Naive B cell (primary cell): ENCODE measurements around the gene MOSMO. TPM values are rescaled to one million over a fixed set of nuclear protein-coding genes. Genes with fewer than 3 reads are reported as not detected.

Source experiments
- ATAC-seq, 2 donors: fragments of 150-1000 bp; cut with Tn5 transposase; 2 replicates each; pipeline ENCODE4 v1.10.0; 2021; ENCODE audit warnings: low read depth in 2 of 2, mild to moderate bottlenecking in 2 of 2, moderate library complexity in 2 of 2
- DNase-seq: peaks from one replicate; pipeline ENCODE4 v3.0.0; 2022
- H3K27ac Mint-ChIP-seq, 6 donors: one replicate each; pipeline ENCODE4 v1.8.0; 2020 to 2022; ENCODE audit warnings: mild to moderate bottlenecking in 6 of 6, mixed read lengths in 6 of 6, moderate library complexity in 5 of 6, inconsistent platforms in 2 of 6
- H3K27me3 Mint-ChIP-seq, 3 donors: one replicate each; pipeline ENCODE4 v1.8.0; 2021 to 2022; ENCODE audit warnings: mixed read lengths in 3 of 3, mild to moderate bottlenecking in 1 of 3
- H3K36me3 Mint-ChIP-seq, 2 donors: one replicate each; pipeline ENCODE4 v1.8.0; 2020 to 2022; ENCODE audit warnings: mixed read lengths in 2 of 2, inconsistent platforms in 1 of 2, mild to moderate bottlenecking in 1 of 2
- H3K4me1 Mint-ChIP-seq, 3 donors: one replicate each; pipeline ENCODE4 v1.8.0; 2020 to 2022; ENCODE audit warnings: mixed read lengths in 3 of 3, inconsistent platforms in 1 of 3, mild to moderate bottlenecking in 1 of 3, moderate library complexity in 1 of 3
- H3K4me3 Mint-ChIP-seq, 8 donors: one replicate each; pipeline ENCODE4 v1.8.0; 2020 to 2022; ENCODE audit warnings: mild to moderate bottlenecking in 8 of 8, mixed read lengths in 8 of 8, moderate library complexity in 8 of 8, inconsistent platforms in 2 of 8
- H3K9me3 Mint-ChIP-seq, 7 donors: one replicate each; pipeline ENCODE4 v1.8.0; 2020 to 2022; ENCODE audit warnings: mixed read lengths in 7 of 7, mild to moderate bottlenecking in 5 of 7, inconsistent platforms in 2 of 7, moderate library complexity in 1 of 7
- polyA plus RNA-seq, 6 donors: library from polyadenylated mRNA; unstranded; fragments of 300-500 nt; fragmentation: Illumina TruSeq; gene quantifications; one replicate each; pipeline ENCODE4 v1.2.3, GENCODE V29; 2021; ENCODE audit warnings: low read depth in 6 of 6

The MOSMO gene
- polyA plus RNA-seq: 1 to 10 TPM; 3.1 to 7.1 (median 6.2) TPM

DNA sequence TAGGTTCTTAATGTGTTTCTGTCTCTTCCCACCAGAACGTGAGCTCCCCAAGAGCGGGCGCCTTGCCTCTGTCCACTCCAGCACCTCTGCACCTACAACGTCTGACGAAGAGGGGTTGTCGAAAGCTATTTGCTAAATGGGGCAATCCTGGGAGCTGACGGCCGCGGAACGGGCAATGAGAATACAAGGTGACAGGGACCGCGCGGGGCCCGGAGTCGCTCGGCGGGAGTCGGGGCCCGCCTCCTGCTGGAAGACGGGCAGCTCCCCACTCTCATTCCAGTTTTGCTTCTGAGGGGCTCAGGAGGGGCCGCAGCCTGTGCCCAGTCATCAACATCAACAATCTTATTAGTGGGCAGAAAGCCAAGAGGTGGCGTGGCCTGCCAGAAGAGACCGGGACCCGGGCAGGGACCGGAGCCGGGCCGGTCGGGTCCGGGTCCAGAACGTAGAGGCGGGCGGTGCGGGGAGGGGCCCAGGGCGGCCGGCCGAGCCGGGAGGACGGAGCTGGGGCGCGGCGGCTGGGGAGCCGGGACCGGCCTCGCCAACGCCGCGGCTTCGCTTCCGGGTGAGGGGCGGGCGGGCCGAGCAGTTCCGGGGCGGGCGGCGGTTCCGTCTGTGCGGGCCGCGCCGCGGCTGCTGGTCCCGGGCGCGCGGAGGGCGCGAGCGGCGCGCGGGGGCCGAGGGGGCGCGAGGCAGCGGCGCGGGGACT lies at the start of gene MOSMO:
Gene MOSMO, plus strand, starts transcription at position 603 of the 706 bp plus-strand sequence. CDS start 191 bp downstream, outside the sequence.
- DNase-seq: peak; percentile 62
- Mint-ChIP-seq H3K9me3 (no peaks in the 10 kb centered on the region), H3K4me1 (peaks cover 33 to 50% (median 36%) of the 10 kb centered on the region in 3 donors), H3K27me3 (no peaks in the 10 kb centered on the region), H3K36me3 (no peaks in the 10 kb centered on the region), H3K4me3 (peak within 1 kb of the TSS; percentile 84 to 96 (median 94)), H3K27ac (peak within 1 kb of the TSS; percentile 19 to 96 (median 94))
- peak; percentile 92 to 93 for ATAC-seq

DNA sequence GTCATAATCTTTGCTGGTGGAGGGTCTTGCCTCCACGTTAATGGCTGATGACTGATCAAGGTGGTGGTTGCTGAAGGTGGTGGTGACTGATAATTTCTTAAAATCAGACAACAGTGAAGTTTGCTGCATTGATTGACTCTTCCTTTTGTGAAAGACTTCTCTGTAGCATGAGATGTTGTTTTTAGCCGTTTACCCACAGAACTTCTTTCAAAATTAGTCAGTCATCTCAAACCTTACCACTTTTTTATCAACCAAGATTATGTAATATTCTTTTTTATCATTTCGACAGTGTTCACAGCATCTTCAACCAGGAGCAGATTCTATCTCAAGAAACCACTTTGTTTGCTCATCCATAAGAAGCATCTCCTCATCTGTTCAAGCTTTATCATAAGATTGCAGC lies 48.9 kb upstream of the MOSMO start:
- DNase-seq: no peak
- H3K4me3 Mint-ChIP-seq: peak overlapping the region in 1 of 8 donors; percentile 45
- no peak for ATAC-seq
- H3K36me3 Mint-ChIP-seq: peaks cover 32 to 38% of the 10 kb centered on the region in 2 donors
- H3K27me3 Mint-ChIP-seq: no peaks in the 10 kb centered on the region
- peaks cover 8 to 31% (median 15%) of the 10 kb centered on the region in 3 donors for H3K4me1 Mint-ChIP-seq
- no peak overlapping the region for H3K27ac Mint-ChIP-seq
- no peaks in the 10 kb centered on the region for H3K9me3 Mint-ChIP-seq

DNA sequence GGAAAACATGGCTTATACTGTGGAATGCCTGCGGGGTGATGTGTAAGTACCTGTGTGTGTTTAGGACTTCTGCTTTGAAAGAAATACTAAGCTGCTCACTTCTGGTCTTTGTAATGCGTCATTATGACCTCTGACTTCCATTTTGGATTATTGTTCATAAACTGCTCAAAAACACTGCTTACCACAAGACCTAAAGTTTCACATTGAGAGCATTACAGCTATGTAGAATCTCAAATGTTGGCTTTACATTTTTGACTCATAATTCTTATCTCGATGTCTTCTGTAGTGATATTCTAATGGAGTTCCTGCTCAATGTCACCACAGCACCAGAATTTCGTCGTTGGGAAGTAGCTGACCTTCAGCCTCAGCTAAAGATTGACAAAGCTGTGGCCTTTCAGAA lies 45.4 kb upstream of the MOSMO start:
- H3K27ac Mint-ChIP-seq: no peak overlapping the region
- no peak for DNase-seq
- no peaks in the 10 kb centered on the region for H3K27me3 Mint-ChIP-seq
- no peak for ATAC-seq
- peaks cover 34 to 54% of the 10 kb centered on the region in 2 donors for H3K36me3 Mint-ChIP-seq
- H3K4me1 Mint-ChIP-seq: peaks cover 5 to 8% (median 7%) of the 10 kb centered on the region in 3 donors
- H3K4me3 Mint-ChIP-seq: no peak overlapping the region
- no peaks in the 10 kb centered on the region for H3K9me3 Mint-ChIP-seq

DNA sequence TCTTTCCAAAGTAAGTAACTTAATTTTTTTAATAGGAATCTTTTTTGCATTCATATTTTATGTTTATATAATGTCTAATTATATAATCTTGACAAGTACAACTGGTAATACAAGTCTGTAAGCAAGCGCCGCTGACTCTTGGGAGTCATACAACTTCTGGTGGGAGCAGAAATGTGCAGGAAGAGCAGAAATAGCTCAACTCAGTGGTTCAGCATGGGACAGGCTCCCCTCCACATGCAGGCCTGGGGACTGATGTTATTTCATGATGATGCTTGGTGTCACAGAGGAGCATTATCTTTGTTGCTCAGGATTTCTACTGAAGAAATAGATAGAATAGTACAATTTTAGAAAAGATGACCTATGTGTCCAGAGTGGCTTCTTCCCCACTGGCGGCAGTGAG lies 44.0 kb upstream of the MOSMO start:
- no peak overlapping the region for H3K27ac Mint-ChIP-seq
- H3K27me3 Mint-ChIP-seq: no peaks in the 10 kb centered on the region
- peaks cover 0 to 5% (median 0%) of the 10 kb centered on the region in 3 donors for H3K4me1 Mint-ChIP-seq
- no peak for ATAC-seq
- H3K36me3 Mint-ChIP-seq: peaks cover 30 to 54% of the 10 kb centered on the region in 2 donors
- no peak overlapping the region for H3K4me3 Mint-ChIP-seq
- no peak for DNase-seq
- H3K9me3 Mint-ChIP-seq: no peaks in the 10 kb centered on the region

DNA sequence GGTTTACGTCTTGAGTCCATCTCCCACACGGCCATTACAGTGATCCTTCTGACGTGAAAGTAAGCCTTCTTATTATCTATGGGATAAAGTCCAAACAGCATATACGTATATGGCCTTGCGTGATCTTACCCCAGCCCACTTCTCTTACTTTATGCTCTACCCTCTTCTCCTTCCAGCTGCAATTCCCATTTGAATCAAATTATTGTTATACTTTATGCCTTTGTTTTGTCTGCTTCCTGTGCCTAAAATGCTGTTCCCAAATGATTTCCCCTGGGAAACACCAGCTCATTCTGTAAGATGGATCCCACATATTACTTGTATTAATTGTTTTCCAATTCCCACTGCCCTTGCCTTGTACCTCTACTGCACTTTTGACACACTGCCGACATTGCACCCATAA lies 43.6 kb upstream of the MOSMO start:
- Mint-ChIP-seq H3K36me3 (peaks cover 25 to 51% of the 10 kb centered on the region in 2 donors), H3K4me1 (peaks cover 0 to 5% (median 0%) of the 10 kb centered on the region in 3 donors), H3K27me3 (no peaks in the 10 kb centered on the region), H3K9me3 (no peaks in the 10 kb centered on the region), H3K4me3 (no peak overlapping the region), H3K27ac (no peak overlapping the region)
- no peak for DNase-seq
- no peak for ATAC-seq

DNA sequence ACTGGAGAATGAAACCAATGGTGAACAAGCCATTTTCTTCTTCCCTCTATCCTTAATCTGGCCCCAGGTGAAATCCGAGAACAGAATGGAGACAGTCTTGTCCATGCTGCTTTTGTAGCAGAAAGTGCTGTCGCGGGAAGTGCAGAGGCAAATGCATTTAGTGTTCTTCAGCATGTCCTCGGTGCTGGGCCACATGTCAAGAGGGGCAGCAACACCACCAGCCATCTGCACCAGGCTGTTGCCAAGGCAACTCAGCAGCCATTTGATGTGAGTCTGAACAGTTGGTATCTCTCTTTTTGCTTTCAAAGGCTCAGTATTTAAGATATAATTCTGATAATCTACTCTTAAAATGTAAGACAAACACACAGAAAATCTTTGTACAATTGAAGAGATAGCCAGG lies 36.1 kb upstream of the MOSMO start:
- H3K9me3 Mint-ChIP-seq: no peaks in the 10 kb centered on the region
- H3K27me3 Mint-ChIP-seq: no peaks in the 10 kb centered on the region
- H3K27ac Mint-ChIP-seq: no peak overlapping the region
- H3K4me1 Mint-ChIP-seq: peaks cover 0 to 1% (median 0%) of the 10 kb centered on the region in 3 donors
- H3K4me3 Mint-ChIP-seq: no peak overlapping the region
- H3K36me3 Mint-ChIP-seq: peaks cover 0 to 2% of the 10 kb centered on the region in 2 donors
- DNase-seq (no peak), ATAC-seq (no peak)

DNA sequence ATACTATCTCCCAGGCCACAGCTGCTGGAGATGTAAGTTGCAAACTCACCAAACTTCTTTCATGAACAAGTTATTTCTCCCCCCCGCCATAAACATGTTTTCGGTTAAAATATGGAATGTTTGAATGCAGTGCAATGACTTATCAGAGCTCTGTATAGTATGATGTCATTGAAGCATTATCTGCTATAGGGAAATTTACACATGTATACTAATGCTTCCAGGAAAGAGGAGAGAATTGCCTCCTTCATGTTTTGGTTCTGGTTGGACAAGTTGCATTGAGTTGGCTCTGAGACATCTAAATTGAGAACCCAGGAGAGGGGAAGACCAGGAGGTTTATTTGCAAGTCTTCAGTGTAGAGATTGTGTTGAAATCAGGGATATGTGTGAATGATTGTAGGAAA lies 34.0 kb upstream of the MOSMO start:
- Mint-ChIP-seq H3K9me3 (no peaks in the 10 kb centered on the region), H3K27me3 (no peaks in the 10 kb centered on the region), H3K36me3 (peaks cover 0 to 14% of the 10 kb centered on the region in 2 donors), H3K4me1 (peaks cover 0 to 1% (median 0%) of the 10 kb centered on the region in 3 donors), H3K27ac (no peak overlapping the region), H3K4me3 (no peak overlapping the region)
- ATAC-seq: no peak
- no peak for DNase-seq

DNA sequence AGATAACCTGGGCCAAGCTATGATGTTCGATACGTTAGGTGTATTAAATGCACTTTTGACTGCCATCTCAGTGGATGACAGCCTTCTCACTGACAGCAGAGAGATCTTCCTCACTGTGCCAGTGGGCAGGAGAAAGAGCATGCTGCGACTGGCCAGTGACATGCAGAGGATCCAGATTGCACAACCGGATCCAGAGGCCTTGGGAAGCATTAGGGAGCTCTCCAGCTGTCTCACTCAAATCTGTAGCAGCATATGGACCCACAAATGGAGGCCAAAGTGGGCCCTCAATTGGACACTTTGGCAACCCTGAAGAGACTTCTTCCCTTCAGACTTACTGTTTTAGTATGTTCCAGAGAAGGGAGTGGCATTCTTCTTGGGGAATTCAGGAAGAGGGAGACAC lies 27.9 kb upstream of the MOSMO start:
- Mint-ChIP-seq H3K27me3 (no peaks in the 10 kb centered on the region), H3K27ac (peak overlapping the region in 1 of 6 donors; percentile 37), H3K4me1 (peaks cover 0 to 4% (median 0%) of the 10 kb centered on the region in 3 donors), H3K36me3 (peaks cover 8 to 27% of the 10 kb centered on the region in 2 donors), H3K9me3 (no peaks in the 10 kb centered on the region), H3K4me3 (no peak overlapping the region)
- DNase-seq (no peak), ATAC-seq (no peak)

DNA sequence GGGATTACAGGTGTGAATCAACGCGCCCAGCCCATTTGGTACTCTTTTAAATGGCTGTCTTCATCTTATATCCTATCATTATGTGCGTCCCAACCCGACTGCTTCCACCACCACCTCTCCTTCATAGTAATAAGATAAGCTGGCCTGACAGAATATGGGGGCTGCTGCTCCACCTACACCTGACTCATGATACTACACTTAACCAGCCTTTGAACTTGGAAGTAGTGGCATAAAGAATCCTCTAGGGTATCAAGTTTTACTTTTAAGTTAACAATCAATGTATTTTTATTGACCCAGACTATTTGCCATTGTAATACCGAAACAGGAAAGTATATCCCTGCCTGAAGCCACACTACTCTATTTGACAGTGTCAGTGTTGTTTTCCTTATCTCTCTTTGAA lies 25.8 kb upstream of the MOSMO start:
- H3K27me3 Mint-ChIP-seq: no peaks in the 10 kb centered on the region
- DNase-seq (no peak), ATAC-seq (no peak)
- H3K4me3 Mint-ChIP-seq: no peak overlapping the region
- H3K4me1 Mint-ChIP-seq: peaks cover 0 to 4% (median 0%) of the 10 kb centered on the region in 3 donors
- no peaks in the 10 kb centered on the region for H3K9me3 Mint-ChIP-seq
- H3K27ac Mint-ChIP-seq: peak overlapping the region in 3 of 6 donors; percentile 28 to 91 (median 34)
- H3K36me3 Mint-ChIP-seq: peaks cover 8 to 23% of the 10 kb centered on the region in 2 donors

DNA sequence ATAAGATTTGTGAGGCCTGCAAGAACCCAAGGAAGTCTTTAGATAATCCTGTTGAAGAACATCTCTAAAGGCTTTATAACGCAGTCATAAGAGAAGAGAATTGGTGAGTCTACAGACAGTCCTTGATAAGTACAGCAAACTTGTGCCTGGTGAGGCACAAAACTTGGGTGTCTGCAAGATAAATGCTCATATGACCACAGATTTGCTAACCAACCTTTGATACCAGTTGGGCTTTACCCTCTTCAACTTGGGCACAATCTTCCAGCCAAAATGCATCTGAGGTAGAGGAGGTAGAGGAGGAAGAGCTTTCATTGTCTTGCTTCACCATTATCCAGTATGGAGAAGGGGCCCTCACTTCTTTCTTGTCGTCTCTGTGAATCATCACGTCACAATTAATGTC lies 23.8 kb upstream of the MOSMO start:
- ATAC-seq: no peak
- no peaks in the 10 kb centered on the region for H3K9me3 Mint-ChIP-seq
- H3K27me3 Mint-ChIP-seq: no peaks in the 10 kb centered on the region
- H3K36me3 Mint-ChIP-seq: peaks cover 8 to 12% of the 10 kb centered on the region in 2 donors
- no peak overlapping the region for H3K4me3 Mint-ChIP-seq
- peaks cover 0 to 4% (median 0%) of the 10 kb centered on the region in 3 donors for H3K4me1 Mint-ChIP-seq
- DNase-seq: no peak
- H3K27ac Mint-ChIP-seq: peak overlapping the region in 2 of 6 donors; percentile 3 to 5

DNA sequence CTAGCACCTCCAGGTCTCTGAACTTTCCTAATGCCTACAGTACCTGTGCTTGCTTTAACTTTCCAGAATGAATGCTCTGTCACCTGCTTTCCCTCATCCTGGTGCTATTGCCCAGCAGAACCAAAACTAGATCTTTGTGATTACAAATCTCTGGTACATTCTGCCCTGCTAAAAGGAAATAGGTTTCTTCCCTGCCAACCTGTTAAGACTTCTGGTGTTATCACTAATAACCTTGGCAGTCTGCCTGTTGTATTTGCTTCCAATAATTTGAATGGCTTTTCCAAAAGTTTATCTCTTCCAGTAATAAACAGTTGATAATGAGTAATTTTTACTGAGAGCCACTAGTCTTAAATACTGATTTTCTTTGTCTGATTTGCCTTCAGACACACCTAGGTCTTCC lies 22.4 kb upstream of the MOSMO start:
- Mint-ChIP-seq H3K4me3 (no peak overlapping the region), H3K27ac (peak overlapping the region in 2 of 6 donors; percentile 10 to 60), H3K36me3 (peaks cover 6 to 8% of the 10 kb centered on the region in 2 donors), H3K4me1 (peaks cover 0 to 4% (median 0%) of the 10 kb centered on the region in 3 donors), H3K9me3 (no peaks in the 10 kb centered on the region), H3K27me3 (no peaks in the 10 kb centered on the region)
- DNase-seq (no peak), ATAC-seq (no peak)

DNA sequence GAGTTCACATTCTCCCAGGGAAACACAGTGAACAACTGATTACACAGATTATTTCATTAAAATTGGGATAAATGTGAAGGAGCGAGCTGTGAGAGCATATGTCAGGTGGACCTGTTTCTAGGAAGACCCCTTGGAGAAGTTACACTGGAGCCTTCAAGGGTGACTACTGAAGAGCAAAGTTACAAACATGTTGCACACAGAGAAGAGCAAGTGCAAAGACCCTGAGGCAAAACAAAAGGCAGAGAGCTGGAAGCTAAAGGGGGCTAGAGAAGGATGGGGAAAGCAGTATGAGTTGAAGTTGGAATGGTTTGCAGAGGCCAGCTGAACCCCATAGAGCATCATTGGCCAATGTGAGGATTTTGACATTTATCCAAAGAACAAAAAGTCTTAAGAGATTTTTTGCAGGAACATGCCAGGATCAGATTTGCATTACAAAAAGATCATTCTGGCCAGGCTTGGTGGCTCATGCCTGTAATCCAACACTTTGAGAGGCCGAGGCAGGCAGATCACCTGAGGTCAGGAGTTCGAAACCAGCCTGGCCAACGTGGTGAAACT lies 21.1 kb upstream of the MOSMO start:
- Mint-ChIP-seq H3K4me3 (no peak overlapping the region), H3K36me3 (peaks cover 6% of the 10 kb centered on the region in 2 donors), H3K9me3 (no peaks in the 10 kb centered on the region), H3K4me1 (peaks cover 0 to 4% (median 0%) of the 10 kb centered on the region in 3 donors), H3K27ac (peak overlapping the region in 3 of 6 donors; percentile 8 to 88 (median 65)), H3K27me3 (no peaks in the 10 kb centered on the region)
- ATAC-seq (no peak), DNase-seq (no peak)

DNA sequence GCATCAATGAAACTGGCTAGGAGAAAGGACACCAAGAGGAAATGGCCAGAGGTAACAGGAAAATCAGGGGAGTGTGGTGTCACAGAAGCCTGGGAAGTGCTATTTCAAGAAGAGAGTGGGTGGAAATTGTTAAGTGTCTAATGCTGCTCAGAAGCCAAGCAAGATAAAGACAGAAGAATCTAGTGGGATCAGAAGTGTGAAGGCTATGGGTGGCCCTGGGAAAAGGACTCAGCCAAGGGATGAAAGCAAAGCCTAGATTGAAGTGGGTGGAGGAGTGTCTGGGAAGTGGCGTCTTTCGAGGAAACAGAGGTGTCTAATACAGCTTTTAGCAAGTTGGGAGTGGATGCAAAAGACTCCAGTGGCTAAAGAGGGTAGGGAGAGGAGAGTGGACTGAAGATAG lies 20.4 kb upstream of the MOSMO start:
- Mint-ChIP-seq H3K4me1 (no peaks in the 10 kb centered on the region), H3K9me3 (no peaks in the 10 kb centered on the region), H3K27ac (peak overlapping the region in 1 of 6 donors; percentile 59), H3K36me3 (no peaks in the 10 kb centered on the region), H3K4me3 (no peak overlapping the region), H3K27me3 (no peaks in the 10 kb centered on the region)
- ATAC-seq (no peak), DNase-seq (no peak)

DNA sequence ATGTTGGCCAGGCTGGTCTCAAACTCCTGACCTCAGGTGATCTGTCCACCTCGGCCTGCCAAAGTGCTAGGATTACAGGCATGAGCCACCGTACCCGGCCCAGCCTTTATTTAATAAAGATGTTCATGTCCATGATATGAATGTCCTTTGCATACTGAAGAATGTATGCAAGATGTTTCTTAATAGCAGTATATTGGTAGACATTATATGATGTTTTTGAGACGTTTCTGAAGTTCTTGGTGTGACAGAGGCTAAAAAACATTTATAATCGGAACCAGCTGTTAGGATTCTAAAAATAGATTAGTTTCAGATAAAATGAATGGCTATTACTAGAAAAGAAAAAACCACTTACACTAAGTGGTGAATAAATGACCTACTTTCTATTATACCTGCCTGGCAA lies 18.8 kb upstream of the MOSMO start:
- no peaks in the 10 kb centered on the region for H3K9me3 Mint-ChIP-seq
- DNase-seq (no peak), ATAC-seq (no peak)
- H3K4me1 Mint-ChIP-seq: no peaks in the 10 kb centered on the region
- peak overlapping the region in 1 of 6 donors; percentile 74 for H3K27ac Mint-ChIP-seq
- no peaks in the 10 kb centered on the region for H3K27me3 Mint-ChIP-seq
- no peak overlapping the region for H3K4me3 Mint-ChIP-seq
- no peaks in the 10 kb centered on the region for H3K36me3 Mint-ChIP-seq
